CMK (cell line): ENCODE measurements around the gene DHDH.

Experiments
- DNase-seq: peaks from one replicate; pipeline ENCODE4 v3.0.0-alpha.2; 2010; ENCODE audit warnings: low read depth

The DHDH gene

DNA sequence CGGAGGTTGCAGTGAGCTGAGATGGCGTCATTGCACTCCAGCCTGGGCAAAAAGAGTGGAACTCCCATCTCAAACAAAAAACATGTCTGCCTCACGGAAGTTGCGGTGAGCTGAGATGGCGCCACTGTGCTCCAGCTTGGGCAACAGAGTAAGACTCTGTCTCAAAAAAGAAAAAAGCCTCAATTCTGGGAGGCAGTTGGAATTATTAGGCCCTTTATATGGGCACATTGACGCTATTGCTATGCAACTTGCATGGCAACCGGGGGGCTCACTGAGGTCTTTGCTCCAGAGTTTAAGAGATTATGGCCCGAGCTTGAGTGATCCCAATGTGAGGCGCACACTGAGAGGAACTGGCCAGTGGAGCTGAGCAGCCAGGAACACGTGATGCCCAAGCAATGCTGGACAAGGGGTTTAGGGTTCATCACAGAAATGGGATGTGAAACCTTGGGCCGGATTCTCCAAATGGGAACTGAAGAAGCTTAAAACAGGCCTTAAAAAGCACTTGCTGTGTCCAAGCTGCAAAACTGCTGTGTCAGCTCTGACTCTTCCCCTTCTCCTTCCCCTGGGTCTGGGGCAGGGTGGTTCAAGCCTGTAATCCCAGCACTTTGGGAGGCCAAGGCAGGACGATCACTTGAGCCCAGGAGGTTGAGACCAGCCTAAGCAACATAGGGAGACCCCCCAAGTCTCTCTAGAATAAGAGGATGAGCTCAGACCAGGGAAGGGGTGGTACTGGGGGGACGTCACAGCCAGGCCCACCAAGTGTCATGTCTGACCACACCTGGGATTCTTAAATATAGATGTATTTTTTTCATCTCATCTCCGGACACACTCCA, 34.1 kb downstream of the DHDH start:
- DNase-seq, result no peak

DNA sequence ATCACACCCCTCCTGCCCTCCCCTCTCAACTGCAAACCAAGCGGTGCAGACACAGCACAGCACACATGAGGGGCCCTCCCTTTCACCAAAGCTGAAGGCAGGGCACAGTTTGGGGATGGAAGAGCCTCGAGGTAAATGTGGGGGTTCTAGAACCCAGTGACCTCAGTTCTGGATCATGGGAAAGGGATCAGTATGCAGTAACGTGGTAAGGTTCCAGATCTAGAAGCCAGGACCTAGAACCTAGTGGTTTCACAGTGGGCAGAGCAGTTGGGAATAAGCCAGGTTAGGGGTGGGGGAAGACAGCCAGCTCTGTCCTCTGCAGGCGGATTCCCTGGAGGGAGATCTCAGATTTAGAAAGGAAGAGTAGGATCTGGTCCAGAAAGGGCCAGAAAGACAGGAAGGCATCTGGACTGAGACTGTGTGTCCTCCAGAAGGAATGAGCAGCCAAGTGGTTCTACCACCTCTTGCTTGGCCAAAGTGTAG, 34.7 kb downstream of the DHDH start:
- DNase-seq, result no peak

DNA sequence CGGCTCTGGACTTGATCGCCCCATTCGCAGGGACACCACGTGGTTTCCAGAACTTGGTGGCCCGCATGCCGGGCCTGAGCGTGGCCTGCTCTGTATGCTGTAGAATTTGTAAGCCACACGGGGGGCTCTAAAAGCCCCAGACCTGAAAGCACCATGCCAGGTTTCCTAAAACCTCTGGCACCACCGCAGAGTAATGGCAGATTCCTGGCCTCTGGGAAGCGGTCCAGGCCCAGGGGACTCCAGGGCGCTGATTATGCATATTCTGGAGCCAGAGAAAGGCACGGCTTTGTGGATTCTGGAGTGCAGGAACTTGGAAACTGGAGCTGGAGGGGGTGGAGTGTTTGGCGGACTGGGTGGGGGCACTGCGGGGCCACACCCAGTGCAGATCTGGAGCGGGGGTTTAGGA, 35.3 kb downstream of the DHDH start:
- no peak for DNase-seq

DNA sequence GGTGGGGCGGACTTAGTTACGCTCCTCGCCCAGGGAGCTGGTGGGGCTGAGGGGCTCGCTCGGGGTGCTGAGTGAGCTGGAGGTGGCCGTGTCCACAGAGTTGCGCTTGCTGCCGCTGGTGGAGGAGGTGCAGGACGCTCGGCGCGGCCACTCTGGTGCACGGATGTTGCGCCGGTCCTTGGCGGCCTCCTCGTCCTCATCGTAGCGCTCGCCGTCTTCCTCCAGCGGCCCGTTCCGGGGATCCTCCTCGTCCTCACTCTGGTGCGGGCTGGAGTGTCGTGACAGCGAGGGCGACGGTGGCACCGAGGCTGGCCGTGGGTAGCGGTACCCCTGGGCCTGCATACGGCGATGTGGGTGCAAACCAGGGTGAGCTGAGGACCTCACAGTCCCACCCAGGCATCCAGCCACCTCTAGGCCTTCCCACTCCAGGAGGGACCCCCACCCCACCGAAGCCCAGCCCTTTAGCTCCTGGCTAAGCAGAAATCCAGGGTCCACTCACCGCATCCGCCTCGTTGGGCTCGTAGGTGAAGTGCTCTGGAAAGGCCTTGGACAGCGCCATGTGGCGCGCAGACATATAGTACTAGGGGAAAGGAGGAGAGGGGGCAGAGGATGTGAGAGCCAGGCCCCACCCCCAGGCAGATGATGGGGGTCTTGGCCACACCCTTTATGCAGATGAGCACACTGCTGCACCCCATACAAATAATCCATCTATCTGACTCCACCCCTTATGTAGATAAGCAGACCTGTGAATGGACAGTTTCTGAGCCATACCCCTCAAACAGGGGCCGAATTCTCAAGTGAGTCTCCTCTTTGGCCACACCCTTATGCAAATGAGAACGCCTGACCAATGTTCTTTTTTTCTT, 36.0 kb downstream of the DHDH start:
- no peak for DNase-seq

DNA sequence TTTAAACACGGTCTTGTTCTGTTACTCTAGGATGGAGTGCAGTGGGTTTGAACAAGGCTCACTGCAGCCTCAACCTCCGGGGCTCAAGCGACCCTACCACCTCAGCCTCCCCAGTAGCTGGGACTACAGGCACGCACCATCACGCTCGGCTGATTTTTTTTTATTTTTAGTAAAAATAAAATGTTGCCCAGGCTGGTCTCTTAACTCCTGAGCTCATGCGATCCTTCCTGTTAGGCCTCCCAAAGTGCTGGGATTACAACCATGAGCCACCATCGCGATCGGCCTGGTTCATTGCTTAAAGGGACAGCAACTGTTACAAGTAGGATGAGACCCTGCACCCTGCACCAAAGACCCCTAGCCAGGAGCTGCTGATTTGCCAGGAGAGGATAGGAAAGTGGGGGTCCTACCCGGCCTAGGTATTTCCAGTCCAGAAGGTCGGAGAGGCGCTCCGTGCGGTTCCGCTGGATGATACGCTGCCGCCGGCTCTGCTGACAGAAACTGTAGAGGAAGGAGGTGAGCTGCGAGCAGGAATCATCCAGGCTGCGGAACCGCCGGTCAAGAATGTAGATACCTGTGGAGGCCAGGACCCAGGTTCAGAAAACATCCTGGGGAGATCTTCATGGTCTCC, 36.8 kb downstream of the DHDH start:
- no peak for DNase-seq

DNA sequence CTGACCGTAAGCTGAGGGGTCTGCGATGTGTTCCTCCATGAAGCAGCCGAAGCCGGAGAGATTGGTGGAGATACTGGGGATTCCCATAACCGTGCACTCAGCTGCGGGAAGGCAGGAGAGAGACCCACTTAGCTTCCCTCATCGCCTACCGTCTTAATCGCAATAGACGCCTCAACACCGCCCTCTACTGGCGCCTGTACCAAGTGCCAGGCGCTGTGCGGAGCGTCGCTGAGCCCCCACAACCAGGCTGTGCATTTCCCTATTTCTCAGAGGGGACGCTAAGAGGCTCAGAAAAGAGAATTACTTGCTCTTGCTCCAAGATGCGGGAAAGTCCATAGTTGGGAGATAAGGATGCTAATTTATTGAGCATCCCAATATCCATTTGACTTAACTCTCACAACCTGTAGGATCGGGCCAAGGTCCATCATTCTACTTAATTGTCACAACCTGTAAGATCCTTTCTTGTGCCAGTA, 37.5 kb downstream of the DHDH start:
- DNase-seq, result peak; percentile 88

DNA sequence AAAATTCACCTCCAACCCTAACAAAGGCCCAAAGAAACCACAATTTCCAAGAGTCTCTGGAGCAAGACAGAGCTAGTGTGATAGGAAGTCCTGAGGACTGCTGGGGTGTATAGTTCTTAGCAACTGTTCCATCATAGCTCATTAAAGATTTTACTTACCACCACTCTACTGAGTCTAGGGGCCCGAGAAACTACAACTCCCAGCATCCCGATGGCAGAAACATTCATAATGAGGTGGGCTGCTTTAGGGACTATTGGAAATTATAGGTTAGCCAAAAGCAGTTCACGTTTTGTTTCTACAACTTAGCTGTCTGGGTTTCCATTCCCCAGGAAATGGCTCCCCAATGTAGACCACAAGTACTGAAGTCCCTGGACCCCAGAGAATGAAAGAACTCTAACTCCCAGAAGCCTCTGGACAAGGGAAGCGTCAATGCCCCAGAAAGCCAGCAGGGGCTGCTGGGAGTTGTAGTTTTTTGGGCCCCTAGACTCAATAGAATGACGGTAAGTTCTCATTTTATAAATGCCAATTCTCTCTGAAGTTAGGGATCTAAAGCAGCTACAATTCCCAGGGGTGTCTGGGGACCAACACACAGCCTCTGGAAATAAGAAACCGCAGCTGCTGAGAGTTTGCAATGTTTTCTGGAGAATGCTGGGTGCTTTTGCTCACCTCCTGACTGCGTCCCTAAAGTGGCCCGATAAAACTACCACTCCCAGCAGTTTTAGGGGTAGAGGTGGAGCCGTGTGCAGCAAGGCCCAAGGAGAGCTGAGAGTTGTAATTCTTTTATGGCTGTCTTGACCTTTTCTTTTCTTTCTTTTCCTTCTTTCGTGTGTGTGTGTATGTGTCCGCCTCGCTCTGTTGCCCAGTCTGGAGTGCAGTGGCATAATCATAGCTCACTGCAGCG, 42.7 kb downstream of the DHDH start:
- DNase-seq, result no peak

DNA sequence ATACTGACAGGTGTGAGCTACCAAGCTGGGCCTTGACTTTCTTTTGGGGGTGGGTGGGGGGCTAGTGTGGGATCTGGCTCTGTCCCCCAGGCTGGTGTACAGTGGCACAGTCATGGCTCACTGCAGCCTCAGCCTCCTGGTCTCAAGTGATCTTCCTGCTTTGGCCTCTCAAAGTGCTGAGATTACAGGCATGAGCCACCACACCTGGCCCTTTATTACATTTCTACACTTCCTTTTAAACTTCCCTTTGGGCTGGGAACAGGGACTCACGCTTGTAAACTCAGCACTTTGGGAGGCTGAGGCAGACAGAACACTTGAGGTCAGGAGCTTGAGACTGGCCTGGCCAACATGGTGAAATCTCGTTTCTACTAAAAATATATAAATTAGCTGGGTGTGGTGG, 43.6 kb downstream of the DHDH start:
- no peak for DNase-seq

DNA sequence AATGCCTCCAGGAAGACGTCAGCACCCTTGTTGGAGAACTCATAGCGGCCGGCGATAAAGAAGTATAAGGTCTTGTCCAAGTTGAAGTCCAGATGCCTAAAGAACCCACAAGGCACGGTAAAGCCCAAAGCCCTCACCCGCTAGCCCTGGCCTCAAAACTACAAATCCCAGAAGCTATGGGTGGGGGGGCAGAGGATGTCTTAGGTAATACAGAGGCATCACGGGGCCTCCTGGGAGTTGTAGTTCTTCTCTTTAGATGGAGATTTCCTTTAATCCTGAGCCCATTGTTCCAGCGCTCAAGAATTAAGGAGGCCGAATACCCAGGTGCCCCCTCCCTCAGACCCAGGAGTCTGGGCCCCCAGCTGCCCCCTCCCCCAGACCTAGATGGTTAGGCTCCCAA, 48.8 kb downstream of the DHDH start:
- no peak for DNase-seq

DNA sequence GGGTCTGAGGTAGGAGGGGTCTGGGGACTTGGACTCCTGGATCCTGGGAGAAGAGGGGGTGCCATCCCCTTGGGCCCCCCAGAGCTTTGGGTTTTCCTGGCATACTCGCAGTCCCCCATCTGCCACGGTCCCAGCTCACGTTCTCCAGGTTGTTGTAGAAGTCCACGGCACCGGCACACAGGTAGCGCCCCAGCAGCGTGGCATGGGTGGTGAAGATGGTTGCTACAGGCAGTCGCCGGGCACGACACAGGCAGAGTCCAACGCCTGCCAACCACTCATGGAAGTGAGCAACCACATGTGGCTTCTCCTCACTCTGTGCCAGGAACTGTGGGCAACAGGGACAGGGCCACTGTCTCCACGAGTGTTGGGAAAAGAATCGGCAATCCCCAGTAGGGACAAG, 52.2 kb downstream of the DHDH start:
- no peak for DNase-seq

DNA sequence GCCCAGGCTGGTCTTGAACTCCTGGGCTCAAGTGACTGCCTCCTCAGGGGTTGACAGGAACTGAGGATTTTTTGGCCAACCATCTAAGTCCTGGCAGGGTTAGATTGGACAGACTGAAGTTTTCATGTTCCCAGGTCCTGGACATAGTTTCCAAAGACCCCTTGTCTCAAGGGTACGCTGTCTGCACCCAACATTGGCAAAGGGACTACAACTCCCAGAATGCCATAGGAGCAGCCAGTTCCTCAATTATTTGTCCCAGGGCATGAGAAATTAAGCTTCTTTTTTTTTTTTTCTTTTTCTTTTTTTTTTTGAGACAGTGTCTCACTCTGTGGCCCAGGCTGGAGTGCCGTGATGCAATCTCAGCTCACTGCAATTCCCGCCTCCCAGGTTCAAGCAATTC, 52.7 kb downstream of the DHDH start:
- DNase-seq, result no peak

DNA sequence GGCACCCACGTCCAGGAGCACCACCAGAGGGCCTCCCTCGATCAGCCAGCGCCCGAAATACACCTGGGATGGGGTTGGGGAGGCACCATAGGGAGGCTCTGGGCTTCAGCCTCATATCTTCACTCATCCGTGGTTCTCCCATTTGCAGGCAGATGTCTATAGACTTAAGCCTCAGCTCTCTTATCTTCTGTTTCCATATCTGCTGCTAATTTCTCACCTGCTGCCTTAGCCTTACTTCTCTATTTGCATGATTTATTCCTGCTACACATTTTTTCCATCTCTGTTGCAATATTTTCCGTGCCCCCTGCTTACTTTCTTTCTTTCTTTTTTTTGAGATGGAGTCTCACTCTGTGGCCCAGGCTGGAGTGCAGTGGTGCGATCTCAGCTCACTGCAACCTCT, 53.8 kb downstream of the DHDH start:
- no peak for DNase-seq

DNA sequence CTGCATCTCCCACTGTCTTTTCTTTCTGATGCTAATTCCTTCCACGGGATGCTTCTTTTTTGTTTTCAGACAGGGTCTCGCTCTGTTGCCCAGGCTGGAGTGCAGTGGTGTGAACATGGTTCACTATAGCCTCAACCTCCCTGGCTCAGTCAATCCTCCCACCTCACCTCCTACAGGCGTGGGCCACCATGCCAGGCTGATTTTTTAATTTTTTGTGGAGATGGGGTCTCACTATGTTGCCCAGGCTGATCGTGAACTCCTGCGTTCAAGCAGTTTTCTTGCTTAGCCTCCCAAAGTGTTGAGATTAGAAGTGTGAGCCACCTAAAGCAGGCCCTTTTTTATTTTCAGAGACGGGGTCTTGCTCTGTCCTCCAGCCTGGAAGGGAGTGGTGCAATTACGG, 54.8 kb downstream of the DHDH start:
- DNase-seq, result no peak

DNA sequence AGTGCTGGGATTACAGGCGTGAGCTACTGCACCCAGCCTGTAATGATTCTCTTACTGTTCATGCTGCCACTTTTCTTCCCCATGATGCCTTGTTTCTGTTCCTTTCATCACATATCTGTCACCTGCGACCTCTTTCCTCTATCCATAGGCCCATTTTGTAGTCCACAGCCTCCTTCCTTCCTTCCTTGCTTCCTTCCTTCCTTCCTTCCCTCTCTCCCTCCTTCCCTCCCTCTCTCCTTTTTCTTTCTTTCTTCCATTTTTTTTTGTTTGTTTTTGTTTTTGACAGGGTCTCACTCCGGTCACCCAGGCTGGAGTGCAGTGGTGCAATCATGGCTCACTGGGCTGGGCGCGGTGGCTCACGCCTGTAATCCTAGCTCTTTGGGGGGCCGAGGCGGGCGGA, 55.4 kb downstream of the DHDH start:
- no peak for DNase-seq

DNA sequence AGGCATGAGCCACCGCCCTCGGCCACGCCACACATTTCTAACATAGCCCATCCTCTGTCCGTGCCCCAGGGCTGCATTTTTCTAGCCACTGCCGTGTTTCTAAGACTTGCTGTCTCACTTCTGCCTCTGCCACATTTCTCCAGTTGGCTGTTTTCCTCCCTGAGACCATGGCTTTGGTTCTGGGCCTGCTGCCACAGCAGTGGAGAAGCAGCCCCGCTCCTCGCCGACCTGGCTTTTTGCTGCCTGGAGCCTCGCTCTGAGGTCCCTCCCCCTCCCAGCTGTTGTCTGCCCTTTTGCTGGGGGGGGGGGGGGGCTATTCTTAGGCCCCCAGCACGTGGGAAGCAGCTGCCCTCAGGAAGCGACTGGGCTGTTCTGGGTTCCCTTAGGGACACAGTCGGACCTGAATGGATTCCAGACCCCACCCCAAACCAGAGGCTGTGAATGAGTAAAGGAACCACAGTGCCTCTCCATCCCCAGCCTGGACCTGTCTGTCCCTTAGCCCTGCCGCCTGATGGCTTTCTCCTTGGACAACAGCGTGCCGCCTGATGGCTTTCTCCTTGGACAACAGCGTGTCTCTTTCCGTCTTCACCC, 56.3 kb downstream of the DHDH start:
- no peak for DNase-seq

DNA sequence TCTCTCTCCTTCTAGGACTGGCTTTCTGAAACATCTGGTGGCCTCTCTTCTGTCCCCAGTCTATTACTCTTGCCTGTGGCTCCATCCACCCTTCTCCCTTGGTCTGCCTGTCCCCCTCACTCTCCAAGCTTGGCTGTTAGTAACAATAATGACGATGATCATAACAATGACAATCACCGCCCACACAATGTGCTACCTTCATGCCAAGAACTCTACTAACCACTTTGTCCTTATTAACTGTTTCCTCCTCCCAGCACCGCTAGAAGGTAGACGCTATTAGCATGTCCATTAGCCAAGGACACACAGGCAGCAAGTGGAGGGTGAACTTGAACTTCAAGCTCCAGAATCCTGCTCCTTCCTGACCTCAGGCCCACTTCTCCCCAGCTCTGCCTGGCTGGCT, 56.9 kb downstream of the DHDH start:
- no peak for DNase-seq

DNA sequence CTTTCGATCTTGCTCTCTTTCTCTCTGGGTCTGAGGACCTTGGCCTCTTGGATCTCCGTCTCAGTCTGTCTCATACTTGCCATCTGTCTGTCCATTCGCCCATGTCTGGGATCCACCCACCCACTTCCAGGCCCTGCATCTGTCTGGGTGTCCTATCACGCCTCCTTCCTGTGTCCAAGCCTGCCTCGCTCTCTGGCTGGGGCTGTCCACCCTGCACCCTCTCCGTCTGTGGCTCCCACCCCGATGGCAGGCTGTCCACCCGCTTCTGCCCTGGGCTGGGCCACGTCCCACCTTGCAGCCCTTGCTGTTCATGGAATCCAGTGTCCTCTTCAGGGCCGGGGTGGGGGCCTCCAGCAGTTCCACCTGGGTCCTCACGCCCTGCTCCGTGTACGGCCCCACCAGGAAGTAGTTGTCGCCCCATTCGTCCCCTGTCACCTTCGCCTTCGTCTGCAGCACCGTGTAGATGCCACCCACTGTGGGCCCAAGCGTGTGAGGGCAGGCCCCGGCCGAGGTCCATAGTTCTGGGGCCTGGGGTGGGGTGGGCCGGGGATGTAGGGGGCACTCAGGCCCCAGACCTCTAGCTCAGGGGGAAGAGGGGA, 57.6 kb downstream of the DHDH start:
- no peak for DNase-seq

DNA sequence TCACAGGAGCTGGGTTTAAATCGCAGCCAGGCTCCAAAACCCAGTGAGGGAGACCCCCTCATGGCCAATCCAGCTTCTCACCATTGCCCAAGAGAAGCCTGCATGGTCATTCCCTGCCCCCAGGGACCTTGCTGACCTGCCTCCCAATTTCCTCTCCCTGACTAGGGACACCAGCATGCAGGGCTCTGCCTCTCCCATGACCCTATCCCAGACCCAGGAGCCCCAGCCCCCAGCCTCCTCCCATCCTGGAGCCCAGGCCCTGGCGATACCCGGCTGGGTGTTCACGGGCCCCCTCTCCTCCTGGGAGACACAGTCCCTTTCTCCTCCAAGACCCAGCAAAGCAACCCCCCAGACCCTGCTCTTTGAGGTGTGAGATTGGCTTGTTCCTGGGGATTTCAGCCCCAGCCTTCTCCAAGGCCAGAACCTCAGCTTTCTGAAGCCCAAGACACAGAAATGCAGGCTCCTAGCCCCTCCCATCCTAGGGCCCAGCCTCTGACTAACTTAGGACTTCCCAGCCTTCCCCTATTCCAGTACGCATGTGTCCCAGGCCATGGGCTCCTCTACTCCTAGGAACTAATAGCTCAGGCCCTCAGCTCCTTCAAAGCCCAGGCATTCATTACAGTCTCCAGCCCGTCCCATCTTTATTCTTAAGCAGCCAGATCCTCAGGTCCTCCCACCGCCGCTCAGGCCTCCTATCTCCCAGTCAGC, 58.5 kb downstream of the DHDH start:
- DNase-seq, result no peak

DNA sequence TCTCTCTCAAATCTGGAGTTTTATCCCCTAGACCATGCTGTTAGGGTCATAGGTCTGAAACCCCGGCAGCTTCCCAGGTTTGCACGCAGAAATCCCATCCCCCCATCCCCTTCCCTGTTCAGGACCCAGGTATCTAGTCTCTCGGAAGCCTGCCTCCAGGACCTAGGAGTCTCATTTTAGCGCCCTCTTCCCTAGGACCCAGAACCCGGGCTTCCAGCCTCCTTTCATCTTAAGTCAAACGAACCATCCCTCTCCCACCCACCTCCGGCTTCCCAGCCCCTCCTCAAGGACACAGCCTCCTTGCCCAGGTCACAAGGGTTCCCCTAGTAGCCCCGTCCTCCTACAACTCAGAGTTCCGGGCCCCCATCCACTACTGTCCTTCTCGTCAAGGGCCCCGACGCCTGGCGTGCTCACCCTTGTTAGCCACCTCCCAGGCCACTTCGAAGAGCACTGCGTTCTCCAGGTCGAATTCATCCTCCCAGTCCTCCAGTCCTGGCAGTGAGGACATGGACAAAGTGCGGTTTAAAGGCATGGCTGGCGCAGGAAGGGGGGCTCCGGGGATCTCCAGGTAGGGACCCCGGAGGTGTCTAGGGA, 59.2 kb downstream of the DHDH start:
- no peak for DNase-seq
